Astrocyte (in vitro differentiated cells and primary cell): ENCODE results near the gene PRSS33.

ENCODE experiments used
- CTCF ChIP-seq: IDR thresholded peaks from 2 replicates; pipeline ENCODE4 v1.5.1; 2011; ENCODE audit warnings: low read depth, mild to moderate bottlenecking, inconsistent platforms, low read length, moderate library complexity; ENCODE audit not compliant: insufficient read depth
- EZH2 ChIP-seq: IDR thresholded peaks from 2 replicates; pipeline ENCODE4 v1.6.1; 2012; ENCODE audit warnings: mild to moderate bottlenecking, low read length, inconsistent platforms; ENCODE audit not compliant: insufficient read depth

GRCh38 chr16:2826591-2827373, 39.4 kb upstream of the PRSS33 start:
- TF ChIP-seq CTCF (no peak), EZH2 (no peak)
